Stimulated activated CD8-positive, alpha-beta memory T cell treated with anti-CD3 and anti-CD28 coated beads, Interleukin-15, amount 100 ng/mL, for 48 hours (primary cell): ENCODE measurements around the gene MARVELD1.

Experiments used
- DNase-seq, 2 donors: peaks; one replicate each; pipeline ENCODE4 v3.0.0-alpha.2; 2020; ENCODE audit warnings: low read depth in 2 of 2

Gene MARVELD1

GRCh38 chr10:97721871-97722780, 8.6 kb downstream of the MARVELD1 start:
- DNase-seq = no peak

GRCh38 chr10:97723001-97723400, 9.5 kb downstream of the MARVELD1 start:
- DNase-seq = no peak

- no peak for DNase-seq
Measured at GRCh38 chr10:97724341-97724941, 10.9 kb downstream of the MARVELD1 start.

- no peak for DNase-seq
Measured at GRCh38 chr10:97726636-97727178, 13.2 kb downstream of the MARVELD1 start.

GRCh38 chr10:97729014-97729413, 15.5 kb downstream of the MARVELD1 start:
- DNase-seq = no peak

GRCh38 chr10:97731346-97732051, 18.0 kb downstream of the MARVELD1 start:
- DNase-seq = no peak

GRCh38 chr10:97732052-97732359, 18.5 kb downstream of the MARVELD1 start:
- DNase-seq = no peak

- DNase-seq = no peak
Measured at GRCh38 chr10:97733256-97733655, 19.7 kb downstream of the MARVELD1 start.

GRCh38 chr10:97734021-97734420, 20.5 kb downstream of the MARVELD1 start:
- DNase-seq = no peak

GRCh38 chr10:97736403-97736901, 22.9 kb downstream of the MARVELD1 start:
- DNase-seq = no peak

GRCh38 chr10:97736902-97737769, 23.6 kb downstream of the MARVELD1 start, which contains the start of gene ZFYVE27:
TSS of gene ZFYVE27 (plus strand) at chr10:97737128. CDS start at chr10:97738478, 1,350 bp downstream.
- DNase-seq = peak; percentile 95

- DNase-seq = no peak
Measured at GRCh38 chr10:97737770-97738265, 24.3 kb downstream of the MARVELD1 start.

- no peak for DNase-seq
Measured at GRCh38 chr10:97738616-97739015, 25.1 kb downstream of the MARVELD1 start.

GRCh38 chr10:97740613-97741012, 27.1 kb downstream of the MARVELD1 start:
- no peak for DNase-seq

- no peak for DNase-seq
Measured at GRCh38 chr10:97743169-97743943, 29.8 kb downstream of the MARVELD1 start.

GRCh38 chr10:97744405-97745035, 31.0 kb downstream of the MARVELD1 start:
- no peak for DNase-seq

GRCh38 chr10:97747573-97747972, 34.0 kb downstream of the MARVELD1 start:
- no peak for DNase-seq

GRCh38 chr10:97748116-97748515, 34.6 kb downstream of the MARVELD1 start:
- no peak for DNase-seq

GRCh38 chr10:97752956-97753355, 39.4 kb downstream of the MARVELD1 start:
- DNase-seq = no peak

GRCh38 chr10:97754726-97755125, 41.2 kb downstream of the MARVELD1 start:
- DNase-seq = no peak
